ENCODE results near the gene INO80E. TPM values are rescaled to one million over a fixed set of nuclear protein-coding genes. Genes with fewer than 3 reads are reported as not detected.
"Not testable (repeated sequence)": the region's sequence is repeated elsewhere in the genome, so short reads cannot be mapped to it uniquely, and the experiment has no call there.

INO80E gene
- polyA plus RNA-seq, 1 donor, result 43.7 TPM

DNA sequence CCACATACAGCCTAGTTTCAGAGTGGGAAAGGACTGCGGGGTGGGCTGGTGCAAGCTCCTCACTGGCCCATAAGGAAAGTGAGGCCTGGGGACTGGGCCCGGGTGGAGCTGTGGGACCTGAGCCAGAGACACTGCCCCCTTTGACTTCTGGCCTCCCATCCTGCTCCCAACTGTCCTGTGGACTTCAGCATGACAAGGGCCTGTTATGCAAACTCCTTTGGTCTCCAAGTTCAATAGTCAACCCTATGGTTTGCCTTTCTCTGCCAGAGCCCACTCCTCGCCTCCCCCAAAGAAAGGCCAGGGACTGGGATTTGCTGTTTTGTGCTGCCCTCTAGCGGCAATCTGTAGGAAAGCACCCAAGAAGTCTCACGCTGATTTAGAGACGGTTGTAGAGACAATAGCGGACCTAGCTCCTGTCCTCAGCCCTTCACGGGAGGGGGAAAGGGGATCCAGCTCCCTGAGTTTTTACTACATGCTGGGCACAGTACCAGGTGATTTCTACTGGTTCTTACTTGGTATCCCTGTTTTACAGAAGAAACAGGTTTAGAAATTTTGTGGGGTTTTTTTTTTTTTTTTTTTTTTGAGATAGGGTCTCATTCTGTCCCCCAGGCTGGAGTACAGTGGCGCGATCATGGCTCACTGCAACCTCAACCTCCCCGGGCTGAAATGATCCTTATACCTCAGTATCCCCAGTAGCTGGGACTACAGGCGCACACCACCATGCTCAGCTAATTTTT is 36.2 kb downstream of the INO80E start:
- DNase-seq, result peak; percentile 29

DNA sequence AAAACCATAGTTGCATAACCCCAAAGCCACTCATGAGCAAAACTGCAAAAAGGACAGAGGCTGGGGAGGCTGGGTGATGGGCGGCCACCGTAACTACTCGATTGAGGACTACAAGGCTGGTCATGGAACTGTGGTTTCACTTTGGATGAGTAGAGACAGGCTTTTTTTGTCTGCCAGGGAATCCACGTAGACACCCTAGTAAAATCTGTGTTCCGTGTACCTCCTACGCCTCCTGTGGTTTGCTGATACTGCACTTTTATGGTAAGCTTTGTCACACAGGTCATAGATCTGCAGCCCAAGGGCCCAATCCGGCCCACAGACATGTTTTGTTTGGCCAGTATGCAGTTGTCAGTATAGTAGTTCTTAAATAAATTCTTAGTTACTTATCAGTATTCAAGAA is 37.2 kb downstream of the INO80E start:
- no peak for DNase-seq

DNA sequence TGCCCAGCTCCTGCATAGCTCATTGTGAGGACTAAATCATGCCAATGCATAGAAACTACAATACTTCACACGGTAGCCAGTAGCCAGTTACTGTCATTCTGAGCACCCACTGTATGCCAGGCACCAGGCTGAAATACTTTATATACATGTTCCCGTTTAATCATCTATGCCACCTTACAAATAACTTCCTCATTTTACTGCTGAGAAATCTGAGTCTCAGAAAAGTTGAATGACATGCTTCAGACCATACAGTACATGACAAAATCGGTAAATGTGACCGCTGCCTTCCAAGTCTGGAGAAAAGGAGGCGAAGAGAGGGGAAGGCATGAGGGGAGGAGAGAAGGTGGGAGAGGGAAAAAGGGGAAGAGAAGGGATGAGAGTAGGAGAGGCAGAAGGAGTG is 44.2 kb downstream of the INO80E start:
- no peak for DNase-seq

DNA sequence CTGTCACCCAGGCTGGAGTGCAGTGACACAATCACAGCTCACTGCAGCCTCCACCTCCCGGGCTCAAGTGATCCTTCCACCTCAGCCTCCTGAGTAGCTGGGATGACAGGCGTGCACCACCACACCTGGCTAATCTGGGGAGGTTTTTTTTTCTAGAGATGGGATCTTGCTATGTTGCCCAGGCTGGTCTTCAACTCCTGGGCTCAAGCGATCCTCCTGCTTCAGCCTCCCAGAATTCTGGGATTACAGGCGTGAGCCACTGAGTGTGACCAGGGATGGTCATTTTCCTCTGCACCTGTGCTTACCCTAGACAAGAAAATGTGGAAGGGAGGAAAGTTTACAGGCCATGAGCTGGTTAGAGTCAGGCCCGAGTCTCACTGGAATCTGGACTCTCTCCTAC is 44.6 kb downstream of the INO80E start:
- not testable (repeated sequence) for DNase-seq

DNA sequence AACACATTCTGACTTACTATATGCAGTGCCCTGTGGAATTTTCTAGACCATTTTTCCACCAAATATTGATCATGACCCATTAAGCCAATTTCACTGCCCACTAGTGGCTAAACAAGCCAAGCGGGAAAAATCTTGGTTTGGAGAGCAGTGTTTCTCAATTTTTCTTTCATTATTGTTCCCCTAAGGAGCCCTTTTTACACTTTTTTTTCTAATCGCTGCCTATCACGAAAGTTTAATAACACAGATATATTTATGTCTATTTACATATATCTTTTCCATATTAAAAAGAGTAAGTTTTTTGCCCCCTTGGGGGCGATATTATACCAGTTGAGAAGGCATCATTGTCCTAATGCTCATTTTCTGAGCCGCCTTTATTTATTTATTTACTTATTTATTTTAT is 45.8 kb downstream of the INO80E start:
- DNase-seq, result no peak

DNA sequence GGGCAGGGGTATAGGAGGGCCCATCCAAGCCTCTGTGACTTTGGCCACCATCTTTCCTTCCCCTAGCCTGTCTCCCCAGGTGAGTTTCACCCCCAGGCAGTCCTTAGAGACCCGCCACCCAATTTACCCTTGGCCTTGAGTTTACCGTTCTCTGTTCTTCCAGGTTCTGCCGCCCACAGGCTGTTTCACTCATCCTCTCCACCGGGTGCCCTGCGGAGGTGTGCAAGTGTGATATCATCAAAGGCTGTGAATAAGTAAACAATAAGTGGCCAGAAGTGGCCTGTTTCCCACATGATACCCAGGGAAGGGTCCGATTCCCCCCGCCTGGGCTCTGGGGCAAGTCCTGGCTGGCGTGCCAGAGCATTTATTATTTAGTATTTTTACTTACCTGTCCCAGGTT is 50.1 kb downstream of the INO80E start:
- DNase-seq, result no peak

DNA sequence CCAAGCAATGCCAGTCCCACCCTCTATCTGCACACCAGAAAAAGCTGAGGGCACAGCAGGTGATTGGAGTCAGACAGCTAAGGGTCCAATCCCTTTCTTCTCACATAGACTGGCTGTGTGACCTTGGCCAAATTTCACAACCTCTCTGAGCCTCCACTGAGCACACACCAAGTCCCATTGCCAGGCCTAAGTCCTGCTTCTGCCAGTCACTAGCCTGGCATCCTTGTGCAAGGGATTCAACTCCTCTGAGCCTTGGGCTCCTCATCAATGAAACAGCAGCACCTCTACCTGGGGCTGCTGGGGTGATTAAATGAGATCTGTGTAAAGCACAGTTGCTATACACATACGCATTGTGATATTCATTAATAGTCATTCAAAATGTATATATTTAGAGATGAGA is 50.5 kb downstream of the INO80E start:
- DNase-seq, result no peak

DNA sequence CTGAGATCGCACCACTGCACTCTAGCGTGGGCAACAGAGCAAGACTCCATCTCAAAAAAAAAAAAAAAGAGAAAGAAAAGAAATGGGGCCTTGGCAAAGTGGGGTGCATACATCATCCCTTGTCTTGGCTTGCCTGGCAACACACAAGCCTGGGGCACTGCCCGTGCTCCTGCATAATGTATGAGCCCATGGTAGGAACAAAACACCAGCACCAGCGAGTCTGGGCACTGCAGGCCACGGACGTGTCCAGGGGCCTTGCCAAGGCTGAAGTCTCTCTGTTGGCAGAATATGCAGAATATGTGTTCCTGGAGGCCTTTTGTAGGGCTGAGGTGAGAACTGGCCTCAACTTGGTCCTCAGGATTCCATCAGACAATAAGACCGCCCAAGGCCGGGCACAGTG is 53.8 kb downstream of the INO80E start:
- DNase-seq, result no peak

DNA sequence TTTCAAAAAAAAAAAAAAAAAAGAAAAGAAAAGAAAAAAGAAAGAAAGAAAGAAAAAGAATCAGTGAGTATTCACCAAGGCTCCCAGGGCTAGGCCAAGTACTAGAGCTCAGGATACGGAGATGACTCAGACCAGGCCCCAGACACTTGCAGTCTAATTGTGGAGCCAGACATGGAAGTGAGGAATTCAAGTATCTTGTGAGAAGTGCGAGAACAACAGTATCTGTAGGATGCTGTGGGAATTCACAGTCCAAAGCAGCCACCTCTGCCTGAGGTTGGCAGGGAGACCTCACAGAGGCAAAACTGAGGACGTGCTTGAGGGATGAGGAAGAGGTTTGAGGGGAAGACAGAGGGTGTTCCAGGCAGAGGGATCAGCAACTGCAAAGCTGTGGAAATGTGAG is 55.5 kb downstream of the INO80E start:
- DNase-seq, result no peak

DNA sequence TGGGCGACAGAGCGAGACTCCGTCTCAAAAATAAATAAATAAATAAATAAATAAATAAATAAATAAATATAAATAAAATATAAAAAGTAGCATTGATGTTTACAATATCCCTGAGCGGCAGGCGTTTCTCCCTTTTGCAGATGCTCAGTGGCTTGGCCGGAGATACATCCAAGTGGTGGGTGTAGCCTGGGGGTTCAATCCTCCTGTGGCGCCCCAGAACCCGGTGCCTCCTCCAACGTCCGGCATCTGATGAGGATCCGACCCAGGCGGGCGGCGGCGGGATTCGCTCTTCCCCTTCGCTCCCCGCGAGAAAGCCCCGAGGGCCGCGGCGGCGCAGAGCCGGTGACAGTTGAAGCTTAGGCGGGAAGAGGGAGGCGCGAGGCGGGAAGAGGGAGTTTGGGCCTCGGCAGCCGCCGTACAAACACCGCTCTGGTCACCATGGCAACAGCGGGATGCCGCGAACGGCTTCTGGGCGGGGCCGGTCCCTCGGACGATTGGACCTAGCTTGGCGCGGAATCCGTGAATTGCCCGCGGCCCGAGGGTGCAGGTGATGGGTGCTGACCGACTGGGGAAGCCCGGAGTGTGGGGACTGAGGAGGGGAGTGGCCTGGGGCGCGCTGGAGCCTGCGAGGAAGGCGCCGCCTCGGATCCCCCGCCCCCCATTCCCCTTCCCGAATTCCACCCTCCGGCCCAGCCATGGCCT is 56.8 kb downstream of the INO80E start:
- peak; percentile 92 for DNase-seq

DNA sequence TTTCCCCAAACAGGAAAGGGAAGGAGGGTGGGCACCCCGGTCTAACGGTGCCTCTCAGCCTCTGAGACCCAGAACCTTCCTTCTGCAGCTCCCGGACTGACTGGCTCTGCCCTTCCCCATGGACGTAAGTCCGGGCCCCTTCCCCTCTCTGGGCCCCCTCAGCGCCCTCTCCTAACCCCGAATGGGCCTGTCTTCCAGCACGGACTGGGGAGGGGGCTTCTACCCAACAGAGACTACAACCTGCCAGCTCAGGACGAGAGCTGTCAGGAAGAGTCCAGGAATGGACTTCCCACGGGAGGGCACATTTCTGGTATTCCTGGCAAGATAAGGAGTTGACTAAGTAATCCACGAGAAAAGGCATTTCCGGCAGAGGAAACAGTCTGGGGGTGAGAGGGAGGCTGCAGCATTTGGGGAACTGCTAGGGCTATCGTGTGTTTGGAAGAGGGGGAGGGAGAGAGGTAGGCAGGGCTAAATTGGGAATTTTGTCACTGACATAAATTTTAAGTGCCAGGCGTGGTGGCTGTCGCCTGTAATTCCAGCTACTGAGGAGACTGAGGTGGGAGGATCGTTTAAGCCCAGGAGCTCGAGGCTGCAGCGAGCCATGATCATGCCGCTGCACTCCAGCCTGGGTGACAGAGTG is 57.5 kb downstream of the INO80E start:
- no peak for DNase-seq

DNA sequence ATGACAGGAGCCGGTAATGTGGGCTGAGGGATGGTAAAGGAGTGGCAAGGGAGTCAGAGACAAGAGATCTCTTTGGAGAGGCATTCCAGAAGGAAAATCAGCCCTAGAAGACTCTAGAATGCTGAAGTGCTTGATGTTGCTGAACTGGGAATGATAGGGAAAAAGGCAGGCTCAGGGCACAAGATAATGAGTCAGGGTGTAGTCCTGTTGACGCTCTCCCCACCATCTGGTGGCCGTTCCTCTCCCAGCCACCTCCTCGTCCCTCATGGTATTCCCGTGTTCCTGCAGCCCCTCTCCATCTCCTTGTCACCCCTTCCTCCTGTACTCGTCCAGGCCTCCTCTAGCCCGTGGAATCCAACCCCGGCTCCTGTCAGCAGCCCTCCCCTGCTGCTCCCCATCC is 58.4 kb downstream of the INO80E start:
- DNase-seq, result no peak

DNA sequence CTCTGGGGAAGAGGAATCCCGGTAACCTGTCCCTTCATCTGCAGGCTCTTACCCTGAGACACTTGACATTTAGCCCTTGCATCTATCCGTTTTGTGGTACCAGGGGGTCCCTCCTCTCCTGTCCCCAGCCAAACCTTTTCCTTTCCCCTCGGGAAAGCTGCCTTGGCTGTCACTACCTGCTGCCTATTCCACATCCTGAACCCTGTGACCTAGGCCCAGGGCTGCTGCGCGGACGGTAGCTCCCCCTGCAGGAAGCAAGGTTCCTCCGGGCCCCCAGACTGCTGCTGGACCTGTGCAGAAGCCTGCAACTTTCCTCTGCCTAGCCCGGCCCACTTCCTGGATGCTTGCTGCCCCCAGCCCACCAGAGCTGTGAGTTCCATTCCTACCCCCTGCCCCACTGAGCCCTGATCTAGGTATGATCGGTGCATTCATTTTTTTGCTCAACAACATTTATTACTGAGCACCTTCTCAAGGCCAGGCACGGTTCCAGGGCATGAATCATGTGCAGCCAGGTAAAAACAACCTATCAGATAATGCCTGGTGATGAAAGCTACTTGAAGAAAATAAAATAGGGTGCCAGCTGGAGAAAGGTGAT is 59.0 kb downstream of the INO80E start:
- no peak for DNase-seq

Other genes with a start within 250 kb of the INO80E start
- not detected for gene ZG16, start 218.0 kb upstream of the INO80E start, polyA plus RNA-seq (ENCODE audit: insufficient read length)
- 31.7 TPM for gene KIF22, start 205.5 kb upstream of the INO80E start, polyA plus RNA-seq (ENCODE audit: insufficient read length)
- gene MAZ, start 189.7 kb upstream of the INO80E start, polyA plus RNA-seq (ENCODE audit: insufficient read length), result 270 TPM
- 13.3 TPM for gene PRRT2, start 184.0 kb upstream of the INO80E start, polyA plus RNA-seq (ENCODE audit: insufficient read length)
- gene PAGR1, start 180.1 kb upstream of the INO80E start, polyA plus RNA-seq (ENCODE audit: insufficient read length), result 27.8 TPM
- 26.5 TPM for gene MVP, start 175.8 kb upstream of the INO80E start, polyA plus RNA-seq (ENCODE audit: insufficient read length)
- 41.9 TPM for gene CDIPT, start 133.0 kb upstream of the INO80E start, polyA plus RNA-seq (ENCODE audit: insufficient read length)
- 3.3 TPM for gene SEZ6L2, start 96.7 kb upstream of the INO80E start, polyA plus RNA-seq (ENCODE audit: insufficient read length)
- gene ASPHD1, start 95.8 kb upstream of the INO80E start, polyA plus RNA-seq (ENCODE audit: insufficient read length), result 1.0 TPM
- 14.0 TPM for gene KCTD13, start 70.0 kb upstream of the INO80E start, polyA plus RNA-seq (ENCODE audit: insufficient read length)
- 61.2 TPM for gene TMEM219, start 34.2 kb upstream of the INO80E start, polyA plus RNA-seq (ENCODE audit: insufficient read length)
- 36.0 TPM for gene TAOK2, start 22.4 kb upstream of the INO80E start, polyA plus RNA-seq (ENCODE audit: insufficient read length)
- 16.4 TPM for gene HIRIP3, start 624 bp upstream of the INO80E start, polyA plus RNA-seq (ENCODE audit: insufficient read length)
- gene DOC2A, start 14.8 kb downstream of the INO80E start, polyA plus RNA-seq (ENCODE audit: insufficient read length), result 1.4 TPM
- not detected for gene C16orf92, start 27.0 kb downstream of the INO80E start, polyA plus RNA-seq (ENCODE audit: insufficient read length)
- 1.6 TPM for gene TLCD3B, start 35.0 kb downstream of the INO80E start, polyA plus RNA-seq (ENCODE audit: insufficient read length)
- 2,997 TPM for gene ALDOA, start 69.5 kb downstream of the INO80E start, polyA plus RNA-seq (ENCODE audit: insufficient read length)
- 64.3 TPM for gene PPP4C, start 79.8 kb downstream of the INO80E start, polyA plus RNA-seq (ENCODE audit: insufficient read length)
- 0.77 TPM for gene TBX6, start 95.7 kb downstream of the INO80E start, polyA plus RNA-seq (ENCODE audit: insufficient read length)
- 42.8 TPM for gene YPEL3, start 100.0 kb downstream of the INO80E start, polyA plus RNA-seq (ENCODE audit: insufficient read length)
- gene GDPD3, start 117.3 kb downstream of the INO80E start, polyA plus RNA-seq (ENCODE audit: insufficient read length), result 8.5 TPM
- gene MAPK3, start 127.0 kb downstream of the INO80E start, polyA plus RNA-seq (ENCODE audit: insufficient read length), result 58.1 TPM
- gene CORO1A, start 187.4 kb downstream of the INO80E start, polyA plus RNA-seq (ENCODE audit: insufficient read length), result 16.8 TPM
- 24.3 TPM for gene BOLA2B, start 197.4 kb downstream of the INO80E start, polyA plus RNA-seq (ENCODE audit: insufficient read length)
- gene SLX1A, start 197.6 kb downstream of the INO80E start, polyA plus RNA-seq (ENCODE audit: insufficient read length), result 17.2 TPM
- gene SULT1A3, start 203.0 kb downstream of the INO80E start, polyA plus RNA-seq (ENCODE audit: insufficient read length), result 4.5 TPM

Measured in hindlimb muscle (tissue), 1 donor.